ENCODE data around the gene PYROXD2.

PYROXD2 gene

DNA sequence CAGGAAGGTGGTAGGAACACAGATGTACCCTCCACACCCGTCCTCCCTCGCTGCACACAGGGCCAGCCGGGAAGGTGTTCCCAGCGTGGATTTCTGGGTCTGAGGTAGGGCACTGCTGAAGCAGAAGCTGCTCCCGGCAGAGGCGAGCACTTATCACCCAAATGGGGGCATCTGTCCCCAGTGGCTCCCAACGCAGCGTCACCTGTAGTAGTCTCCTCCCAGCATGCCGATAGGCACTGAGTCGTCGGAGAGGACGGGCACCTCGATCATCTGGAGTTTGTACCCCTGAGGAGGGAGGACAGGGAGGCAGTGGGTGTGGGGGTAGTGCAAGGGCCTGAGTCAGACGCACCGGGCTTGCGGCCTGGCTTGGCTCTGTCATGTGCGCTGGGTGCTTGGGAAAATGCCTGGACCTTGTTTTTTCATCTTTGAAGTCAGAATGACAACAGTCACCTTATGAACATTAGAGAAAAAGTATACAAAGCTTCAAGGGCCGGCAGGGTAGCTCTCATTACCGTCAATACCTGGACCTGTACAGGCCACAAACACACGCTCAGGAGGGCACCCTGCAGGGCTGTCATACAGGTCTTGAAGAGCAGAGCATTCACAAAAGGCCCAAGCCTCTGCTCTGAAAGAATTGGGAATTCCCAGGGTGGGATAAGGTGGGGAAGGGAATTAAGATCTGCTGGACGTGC is 3.1 kb upstream of the PYROXD2 start:
- no peak for DNase-seq (ENCODE audit: low spot score)
- TF ChIP-seq, protein P1, sequence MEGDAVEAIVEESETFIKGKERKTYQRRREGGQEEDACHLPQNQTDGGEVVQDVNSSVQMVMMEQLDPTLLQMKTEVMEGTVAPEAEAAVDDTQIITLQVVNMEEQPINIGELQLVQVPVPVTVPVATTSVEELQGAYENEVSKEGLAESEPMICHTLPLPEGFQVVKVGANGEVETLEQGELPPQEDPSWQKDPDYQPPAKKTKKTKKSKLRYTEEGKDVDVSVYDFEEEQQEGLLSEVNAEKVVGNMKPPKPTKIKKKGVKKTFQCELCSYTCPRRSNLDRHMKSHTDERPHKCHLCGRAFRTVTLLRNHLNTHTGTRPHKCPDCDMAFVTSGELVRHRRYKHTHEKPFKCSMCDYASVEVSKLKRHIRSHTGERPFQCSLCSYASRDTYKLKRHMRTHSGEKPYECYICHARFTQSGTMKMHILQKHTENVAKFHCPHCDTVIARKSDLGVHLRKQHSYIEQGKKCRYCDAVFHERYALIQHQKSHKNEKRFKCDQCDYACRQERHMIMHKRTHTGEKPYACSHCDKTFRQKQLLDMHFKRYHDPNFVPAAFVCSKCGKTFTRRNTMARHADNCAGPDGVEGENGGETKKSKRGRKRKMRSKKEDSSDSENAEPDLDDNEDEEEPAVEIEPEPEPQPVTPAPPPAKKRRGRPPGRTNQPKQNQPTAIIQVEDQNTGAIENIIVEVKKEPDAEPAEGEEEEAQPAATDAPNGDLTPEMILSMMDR (IDR thresholded peaks at IDR 0.05; ENCODE audit: extremely low read depth, missing control alignments) = no peak

- TF ChIP-seq, protein P1 (IDR thresholded peaks at IDR 0.05; ENCODE audit: extremely low read depth, missing control alignments) = no peak
- DNase-seq (ENCODE audit: low spot score) = no peak
Measured at GRCh38 chr10:98417481-98417959, 2.5 kb upstream of the PYROXD2 start.

GRCh38 chr10:98416606-98417388 is 1.8 kb upstream of the PYROXD2 start:
- no peak for DNase-seq (ENCODE audit: low spot score)
- TF ChIP-seq, protein P1 (IDR thresholded peaks at IDR 0.05; ENCODE audit: extremely low read depth, missing control alignments) = no peak

GRCh38 chr10:98415731-98416119 is 743 bp upstream of the PYROXD2 start:
- DNase-seq (ENCODE audit: low spot score) = no peak
- TF ChIP-seq, protein P1 (IDR thresholded peaks at IDR 0.05; ENCODE audit: extremely low read depth, missing control alignments) = no peak

DNA sequence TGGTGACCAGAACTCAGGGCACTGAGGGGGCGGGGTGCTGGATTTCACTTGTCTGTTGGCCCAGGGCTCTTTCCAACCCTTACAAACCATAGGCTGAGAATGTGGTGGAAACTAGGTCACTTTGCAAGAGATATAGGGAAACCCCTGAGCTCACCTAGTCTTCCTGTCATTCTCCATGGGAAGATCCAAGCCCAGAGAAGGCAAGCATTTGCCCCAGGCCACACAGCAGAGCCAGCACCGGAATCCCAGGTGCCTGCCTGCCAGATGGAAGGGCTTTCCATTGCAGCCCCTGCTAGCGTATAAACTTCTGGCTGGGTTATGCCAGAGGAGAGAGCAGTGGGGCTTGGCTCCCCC is 427 bp downstream of the PYROXD2 start:
- TF ChIP-seq, protein P1 (IDR thresholded peaks at IDR 0.05; ENCODE audit: extremely low read depth, missing control alignments) = no peak
- DNase-seq (ENCODE audit: low spot score) = no peak

DNA sequence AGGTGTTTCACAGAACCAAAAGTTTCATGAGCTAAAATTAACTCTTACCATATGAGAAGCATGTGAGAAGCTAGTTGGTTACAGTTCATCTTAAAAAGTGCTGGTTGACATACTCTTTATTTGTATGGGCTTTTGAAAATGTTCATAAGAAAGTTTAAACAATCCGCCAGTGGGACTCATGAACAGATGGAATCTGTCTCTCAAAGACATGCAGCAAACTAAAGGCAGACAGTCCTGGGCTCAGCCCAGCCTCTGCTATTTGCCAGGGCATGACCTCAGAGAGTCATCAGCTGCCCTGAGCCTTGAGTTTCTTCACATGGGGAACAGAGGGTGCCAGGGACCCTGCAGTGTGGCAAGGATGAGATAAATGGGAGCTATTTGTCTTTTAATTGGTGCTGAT is 3.2 kb downstream of the PYROXD2 start:
- TF ChIP-seq, protein P1 (IDR thresholded peaks at IDR 0.05; ENCODE audit: extremely low read depth, missing control alignments) = no peak
- DNase-seq (ENCODE audit: low spot score) = no peak

DNA sequence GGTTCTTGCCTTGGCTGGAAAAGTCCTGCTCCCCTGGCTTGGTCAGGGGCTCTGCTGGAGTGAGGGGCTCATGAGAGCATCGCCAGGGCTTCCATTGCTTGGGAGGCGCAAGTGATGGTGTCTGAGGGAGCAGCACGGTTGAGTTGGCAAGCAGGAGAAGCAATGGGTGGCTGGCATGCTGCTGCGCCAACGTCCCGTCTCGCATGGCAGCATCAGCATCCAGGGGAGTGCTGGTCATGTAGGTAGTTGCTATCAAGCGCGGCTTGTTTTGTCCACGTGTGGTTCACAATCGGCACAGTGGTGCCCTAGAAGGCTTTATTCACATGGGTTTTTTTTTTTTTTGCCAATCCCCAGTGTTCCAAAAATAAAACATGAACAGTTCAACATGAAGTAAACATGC is 3.8 kb downstream of the PYROXD2 start:
- TF ChIP-seq, protein P1 (IDR thresholded peaks at IDR 0.05; ENCODE audit: extremely low read depth, missing control alignments) = no peak
- DNase-seq (ENCODE audit: low spot score) = no peak
